GM12865 (cell line): Measurements from ENCODE around the gene DCBLD2.

Experiments used
- DNase-seq: peaks from one replicate; pipeline ENCODE4 v3.0.0; 2010; ENCODE audit warnings: low read depth
- H3K4me3 ChIP-seq: 2 replicates; pipeline ENCODE4 v1.5.1; 2011; ENCODE audit warnings: mild to moderate bottlenecking, low read depth, low read length, control low read depth
- CTCF ChIP-seq: IDR thresholded peaks from 2 replicates; pipeline ENCODE4 v1.5.1; 2011; ENCODE audit warnings: low read length, control low read depth, low read depth, inconsistent platforms; ENCODE audit not compliant: insufficient read depth; ENCODE audit errors: missing control alignments

DCBLD2 gene

GRCh38 chr3:98918586-98918985, 17.1 kb upstream of the DCBLD2 start:
- DNase-seq: no peak
- TF ChIP-seq CTCF: no peak

GRCh38 chr3:98917608-98918007, 16.1 kb upstream of the DCBLD2 start:
- DNase-seq: no peak
- no peak for TF ChIP-seq CTCF
- H3K4me3 ChIP-seq: no peak overlapping the region

More at GRCh38 chr3:98918586-98918985, 17.1 kb upstream of the DCBLD2 start:
- no peak overlapping the region for H3K4me3 ChIP-seq

GRCh38 chr3:98914210-98915080, 12.9 kb upstream of the DCBLD2 start:
- H3K4me3 ChIP-seq: no peak overlapping the region
- no peak for DNase-seq
- no peak for TF ChIP-seq CTCF

- no peak for DNase-seq
- H3K4me3 ChIP-seq: no peak overlapping the region
- TF ChIP-seq CTCF: no peak
Observed at GRCh38 chr3:98912448-98912847, 11.0 kb upstream of the DCBLD2 start.

GRCh38 chr3:98906230-98906629, 4.7 kb upstream of the DCBLD2 start:
- no peak for TF ChIP-seq CTCF
- H3K4me3 ChIP-seq: no peak overlapping the region
- DNase-seq: no peak

- no peak for DNase-seq
- no peak for TF ChIP-seq CTCF
- H3K4me3 ChIP-seq: no peak overlapping the region
Observed at GRCh38 chr3:98903705-98904481, 2.4 kb upstream of the DCBLD2 start.
